ENCODE results near the gene ELP2. TPM values are rescaled to one million over a fixed set of nuclear protein-coding genes. Genes with fewer than 3 reads are reported as not detected.

Gene ELP2
- total and polyA plus RNA-seq, 9 of the 15 experiments (the other 6 are each of a cell fraction or from before 2014, with no cell fraction given) = 76.8 to 192 (median 140) TPM

- H3K27ac ChIP-seq (ENCODE audit: extremely low read depth, low read depth, low read length) = no peak overlapping the region
- ChIA-PET POLR2A (no interaction called here), CTCF (ENCODE audit: low intra/inter-chr PET ratio) (no interaction called here)
- no TSS peak for BruUV-seq (replicated peaks)
- peaks cover 0 to 8% of the 10 kb centered on the region in 2 experiments; a peak in 1 of 5 replicates for H3K4me1 ChIP-seq (replicated peaks in 1 of 2; ENCODE audit: control insufficient read depth in 2 of 2, insufficient read depth in 2 of 2, low read length in 2 of 2)
- H3K4me3 ChIP-seq = no peak overlapping the region
- H3K9ac ChIP-seq (ENCODE audit: insufficient read depth in 1 of 2, low read depth in 2 of 2, low read length in 2 of 2) = no peak overlapping the region
- no peaks in the 10 kb centered on the region for H3K9me1 ChIP-seq (ENCODE audit: control insufficient read depth, insufficient read depth, low read length)
- 2% methylated on average over 2 of the region's 2 CpGs for WGBS (ENCODE audit: insufficient coverage, low coverage, missing lambda C conversion rate)
- FAIRE-seq (no peak), ATAC-seq (no peak), DNase-seq (ENCODE audit: extremely low read depth in 1 of 4, low spot score in 3 of 4) (no peak)
- no peak overlapping the region for H3K4me2 ChIP-seq (ENCODE audit: insufficient read depth, low read length)
- no peaks in the 10 kb centered on the region for H3K79me2 ChIP-seq (ENCODE audit: control insufficient read depth, insufficient read depth, low read length)
- no peaks in the 10 kb centered on the region for H3K36me3 ChIP-seq (ENCODE audit: control insufficient read depth, insufficient read depth, low read length)
- in situ Hi-C loops (cut with MboI) (loop anchor here (10.0 kb wide), 1 partner anchor 487 kb away; no protein-coding TSS in a partner anchor), intact Hi-C loops (cut with micrococcal nuclease) (no loop called here)
- TF ChIP-seq THRB (CRISPR knock-in tag; conservative IDR thresholded peaks at IDR 0.05) (no peak), ESRRB (CRISPR knock-in tag; IDR thresholded peaks at IDR 0.05; ENCODE audit: borderline replicate concordance) (no peak), TCF3 (CRISPR knock-in tag; IDR thresholded peaks at IDR 0.05) (no peak), ZNF395 (CRISPR knock-in tag; IDR thresholded peaks at IDR 0.05) (no peak), SNRNP70 (optimal IDR thresholded peaks at IDR 0.05; ENCODE audit: low read depth, low read length) (no peak), RBM34 (IDR thresholded peaks at IDR 0.05; ENCODE audit: borderline replicate concordance, insufficient read depth, low read length) (no peak), MCM3 (IDR thresholded peaks at IDR 0.05) (no peak), HDAC1 (IDR thresholded peaks at IDR 0.05) (no peak), CGGBP1 (CRISPR knock-in tag; IDR thresholded peaks at IDR 0.05) (no peak), ATF3 (IDR thresholded peaks at IDR 0.05) (no peak), ATF3 (CRISPR knock-in tag; conservative IDR thresholded peaks at IDR 0.05) (no peak), GATA2 (CRISPR knock-in tag; IDR thresholded peaks at IDR 0.05) (no peak), NEUROD1 (IDR thresholded peaks at IDR 0.05; ENCODE audit: borderline replicate concordance, low read depth, low read length, partially characterized antibody) (no peak)
- peaks cover 15 to 19% of the 10 kb centered on the region in 2 experiments for H3K27me3 ChIP-seq (ENCODE audit: control insufficient read depth in 2 of 2, insufficient read depth in 2 of 2, low read length in 2 of 2)
- no peaks in the 10 kb centered on the region for H4K20me1 ChIP-seq (replicated peaks; ENCODE audit: control insufficient read depth, insufficient read depth, low read length)
- H3K9me3 ChIP-seq (replicated peaks; ENCODE audit: control insufficient read depth, insufficient read depth, low read depth, low read length) = no peaks in the 10 kb centered on the region
- H2AFZ ChIP-seq (ENCODE audit: low read depth, low read length) = no peak overlapping the region
Measured at GRCh38 chr18:36088256-36088655, 41.4 kb upstream of the ELP2 start.

Measured in K562 (cell line).